Activated naive CD4-positive, alpha-beta T cell treated with anti-CD3 and anti-CD28 coated beads, Interleukin-2, amount 50 U/mL, for 24 hours (primary cell): ENCODE measurements around the gene DPH3.

Experiments
- H3K27ac Mint-ChIP-seq: one replicate; pipeline ENCODE4 v1.8.0; 2021; ENCODE audit warnings: mild to moderate bottlenecking, mixed read lengths
- H3K27me3 Mint-ChIP-seq: one replicate; pipeline ENCODE4 v1.8.0; 2021; ENCODE audit warnings: mixed read lengths
- H3K36me3 Mint-ChIP-seq: one replicate; pipeline ENCODE4 v1.8.0; 2021; ENCODE audit warnings: mixed read lengths
- H3K4me1 Mint-ChIP-seq: one replicate; pipeline ENCODE4 v1.8.0; 2021; ENCODE audit warnings: mixed read lengths
- H3K4me3 Mint-ChIP-seq: one replicate; pipeline ENCODE4 v1.8.0; 2021; ENCODE audit warnings: mild to moderate bottlenecking, mixed read lengths
- H3K9me3 Mint-ChIP-seq: one replicate; pipeline ENCODE4 v1.8.0; 2021; ENCODE audit warnings: mixed read lengths

DPH3 gene

DNA sequence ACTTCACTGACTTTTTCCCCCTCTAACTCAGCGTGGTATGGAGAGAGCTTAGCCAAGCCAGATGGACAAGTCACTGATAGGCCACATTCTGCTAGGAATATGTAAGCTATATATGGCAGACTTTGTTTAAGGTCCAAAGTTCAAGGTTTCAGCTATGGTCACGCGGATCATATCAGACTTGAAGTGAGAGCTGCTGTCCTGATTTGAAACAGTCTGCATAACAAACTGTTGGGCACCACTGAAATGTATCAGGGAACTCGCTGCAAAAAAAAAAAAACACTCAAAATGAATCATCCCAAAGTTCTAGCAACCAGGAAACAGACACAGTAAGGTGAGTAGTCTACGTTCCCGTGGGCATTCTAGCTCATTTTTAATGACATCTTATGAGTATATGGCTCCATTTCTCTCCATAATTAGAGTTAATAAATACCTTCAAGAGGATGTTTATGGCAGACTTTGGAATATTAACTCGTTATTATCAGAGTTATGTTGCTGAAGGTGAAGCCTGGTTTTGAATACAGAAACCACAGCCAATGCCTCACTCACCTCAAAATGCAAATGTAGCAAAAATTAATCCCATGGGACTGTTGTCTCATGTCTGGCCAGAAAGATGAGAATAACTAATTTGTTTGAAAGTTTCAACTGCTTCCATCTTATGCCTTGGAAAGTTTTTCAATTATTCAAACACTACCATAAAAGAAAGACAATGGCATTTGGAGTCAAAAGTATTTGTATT lies 12.3 kb downstream of the DPH3 start:
- no peak overlapping the region for H3K4me3 Mint-ChIP-seq
- no peaks in the 10 kb centered on the region for H3K9me3 Mint-ChIP-seq
- H3K27ac Mint-ChIP-seq = no peak overlapping the region
- H3K36me3 Mint-ChIP-seq = no peaks in the 10 kb centered on the region
- H3K27me3 Mint-ChIP-seq = no peaks in the 10 kb centered on the region
- H3K4me1 Mint-ChIP-seq = peaks cover 7% of the 10 kb centered on the region

DNA sequence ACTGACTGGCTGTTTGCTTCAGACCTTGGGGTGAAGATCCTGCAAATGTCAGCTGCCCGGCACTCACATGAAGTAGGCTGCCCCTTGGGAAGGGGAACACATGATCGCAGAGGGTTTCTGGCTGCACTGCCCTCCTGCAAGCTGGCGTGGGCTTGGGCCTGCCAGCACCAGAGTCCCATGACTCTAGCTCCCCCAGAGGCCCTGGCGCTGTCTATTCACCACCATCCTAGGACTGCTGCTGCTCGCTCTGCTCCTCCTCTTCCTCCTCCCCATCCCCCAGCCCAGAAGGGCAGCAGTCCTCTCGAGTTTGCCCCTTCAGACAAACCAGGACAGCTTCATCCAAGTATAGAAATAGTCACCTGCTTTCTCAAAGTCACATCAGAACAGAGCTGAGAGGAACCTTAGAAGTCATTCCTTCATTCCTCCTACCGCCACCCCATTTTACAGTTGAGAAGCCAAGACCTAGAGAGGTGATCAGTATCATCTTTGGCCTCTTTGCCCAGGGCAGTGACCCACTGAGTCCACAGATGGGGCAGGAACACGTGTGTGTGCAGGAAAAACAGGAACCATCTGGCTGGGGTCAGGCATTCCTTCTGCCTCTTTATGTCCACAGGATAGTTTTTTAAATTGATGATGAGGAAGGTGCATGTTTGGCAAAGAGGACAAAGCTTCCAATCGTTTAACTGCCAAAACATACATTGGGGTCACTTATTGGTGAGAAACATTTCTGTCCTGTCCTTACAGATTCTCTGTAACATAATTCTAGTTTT lies 13.2 kb downstream of the DPH3 start:
- Mint-ChIP-seq H3K36me3 (no peaks in the 10 kb centered on the region), H3K4me3 (no peak overlapping the region), H3K27me3 (no peaks in the 10 kb centered on the region), H3K9me3 (no peaks in the 10 kb centered on the region), H3K27ac (no peak overlapping the region), H3K4me1 (peaks cover 15% of the 10 kb centered on the region)

GRCh38 chr3:16249886-16250285 lies 14.9 kb downstream of the DPH3 start:
- no peaks in the 10 kb centered on the region for H3K36me3 Mint-ChIP-seq
- H3K9me3 Mint-ChIP-seq = no peaks in the 10 kb centered on the region
- H3K27me3 Mint-ChIP-seq = no peaks in the 10 kb centered on the region
- no peak overlapping the region for H3K27ac Mint-ChIP-seq
- no peak overlapping the region for H3K4me3 Mint-ChIP-seq
- peaks cover 11% of the 10 kb centered on the region for H3K4me1 Mint-ChIP-seq

- no peaks in the 10 kb centered on the region for H3K36me3 Mint-ChIP-seq
- peaks cover 8% of the 10 kb centered on the region for H3K4me1 Mint-ChIP-seq
- no peaks in the 10 kb centered on the region for H3K9me3 Mint-ChIP-seq
- no peak overlapping the region for H3K4me3 Mint-ChIP-seq
- H3K27me3 Mint-ChIP-seq = no peaks in the 10 kb centered on the region
- no peak overlapping the region for H3K27ac Mint-ChIP-seq
These were observed 15.4 kb downstream of the DPH3 start for GRCh38 chr3:16249336-16249735.

DNA sequence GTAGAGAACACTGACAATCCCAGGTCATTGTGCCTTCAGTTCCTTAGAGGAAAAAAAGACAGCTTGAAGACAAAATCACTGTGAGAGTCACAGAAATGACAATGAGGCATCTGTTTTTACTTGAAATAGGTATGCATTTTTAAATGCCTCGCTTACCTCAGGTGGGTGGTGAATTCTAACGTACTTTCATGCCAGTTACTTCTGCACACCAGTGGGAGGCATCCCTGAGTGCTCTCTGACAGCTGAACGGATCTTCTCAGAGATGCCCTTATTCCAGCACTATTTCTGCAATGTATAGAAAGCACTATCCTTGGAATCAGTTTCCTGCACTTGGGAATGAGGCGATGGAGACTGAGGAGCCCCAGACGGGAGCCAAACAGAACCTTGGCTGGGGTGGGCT lies 16.2 kb downstream of the DPH3 start:
- H3K27me3 Mint-ChIP-seq = no peaks in the 10 kb centered on the region
- no peaks in the 10 kb centered on the region for H3K36me3 Mint-ChIP-seq
- H3K4me3 Mint-ChIP-seq = no peak overlapping the region
- H3K4me1 Mint-ChIP-seq = peaks cover 8% of the 10 kb centered on the region
- H3K9me3 Mint-ChIP-seq = no peaks in the 10 kb centered on the region
- no peak overlapping the region for H3K27ac Mint-ChIP-seq

GRCh38 chr3:16247282-16248061 lies 17.3 kb downstream of the DPH3 start:
- Mint-ChIP-seq H3K36me3 (no peaks in the 10 kb centered on the region), H3K4me3 (no peak overlapping the region), H3K9me3 (no peaks in the 10 kb centered on the region), H3K27ac (no peak overlapping the region), H3K27me3 (no peaks in the 10 kb centered on the region), H3K4me1 (peaks cover 8% of the 10 kb centered on the region)

DNA sequence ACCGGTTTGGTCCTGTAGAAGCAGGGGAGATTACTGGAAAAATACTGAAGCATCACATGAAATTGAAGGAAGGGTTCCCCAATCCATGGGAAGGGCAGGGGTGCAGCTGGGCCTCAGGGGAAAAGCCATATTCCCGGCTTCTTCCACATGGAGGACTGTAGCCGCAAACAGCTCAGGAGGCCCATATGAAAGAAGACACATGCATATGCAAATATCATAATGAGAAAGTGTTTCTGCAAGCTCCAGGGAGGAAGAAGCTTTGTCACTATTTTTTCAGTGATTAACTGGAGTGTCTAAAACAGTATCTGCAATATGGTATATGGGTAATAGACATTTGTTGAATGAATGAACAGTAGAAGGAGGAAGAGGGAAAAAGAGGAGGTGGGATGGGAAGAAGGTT lies 19.1 kb downstream of the DPH3 start:
- Mint-ChIP-seq H3K27me3 (no peaks in the 10 kb centered on the region), H3K4me3 (no peak overlapping the region), H3K9me3 (no peaks in the 10 kb centered on the region), H3K36me3 (no peaks in the 10 kb centered on the region), H3K4me1 (peaks cover 8% of the 10 kb centered on the region), H3K27ac (no peak overlapping the region)

DNA sequence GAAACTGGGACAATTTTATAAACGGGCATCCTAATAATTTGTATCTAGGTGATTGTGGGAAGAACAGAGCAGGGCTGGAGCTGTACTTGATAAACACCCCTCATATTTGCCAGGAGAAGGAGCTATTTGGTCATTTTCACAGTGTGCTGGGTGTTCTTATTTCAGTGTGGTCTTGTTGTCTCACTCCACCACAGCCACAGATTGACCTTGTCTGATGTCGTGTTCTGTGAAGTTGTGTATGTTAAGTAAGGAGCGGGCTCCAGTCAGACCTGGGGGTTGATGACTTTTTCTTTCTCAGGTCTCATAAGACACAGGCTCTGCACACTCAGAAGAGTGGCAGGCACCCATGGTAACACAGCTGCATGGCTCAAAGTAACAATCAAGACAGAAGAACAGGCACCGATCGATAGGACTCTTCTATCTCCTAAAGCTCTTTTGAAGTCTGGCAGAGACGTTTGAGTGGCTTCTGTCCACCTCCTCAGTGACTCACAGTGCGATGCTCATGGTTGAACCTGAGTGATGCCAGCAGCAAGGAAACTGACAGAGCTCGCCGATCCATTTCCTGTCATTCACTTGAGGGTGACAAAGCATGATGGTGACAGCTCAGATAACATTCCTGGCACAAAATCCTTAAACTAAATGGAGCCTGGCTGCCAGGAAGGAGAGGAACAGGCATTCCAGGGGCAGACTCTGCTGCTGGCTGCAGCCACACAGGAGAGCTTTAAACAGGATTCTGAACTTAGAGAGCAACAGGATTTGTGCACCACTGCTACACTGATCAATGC lies 20.8 kb downstream of the DPH3 start:
- Mint-ChIP-seq H3K27me3 (no peaks in the 10 kb centered on the region), H3K4me3 (no peak overlapping the region), H3K27ac (no peak overlapping the region), H3K4me1 (peaks cover 8% of the 10 kb centered on the region), H3K36me3 (no peaks in the 10 kb centered on the region), H3K9me3 (no peaks in the 10 kb centered on the region)

DNA sequence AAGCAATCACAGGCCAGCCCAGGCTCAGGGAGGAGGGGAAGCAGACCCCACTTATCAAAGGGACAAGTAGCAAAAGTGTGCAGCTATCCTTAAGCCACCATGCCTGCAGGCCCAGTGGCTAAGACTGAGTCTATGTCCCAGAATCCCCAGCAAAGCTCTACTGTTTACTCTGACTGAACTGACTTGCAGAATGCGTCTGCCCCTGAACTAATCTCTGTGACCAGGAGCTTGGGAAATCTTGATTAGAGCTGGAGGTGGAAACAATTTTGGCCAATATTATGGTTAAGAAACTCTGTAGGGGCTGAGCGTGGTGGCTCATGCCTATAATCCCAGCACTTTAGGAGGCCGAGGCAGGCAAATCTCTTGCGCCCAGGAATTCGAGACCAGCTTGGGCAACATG lies 22.6 kb downstream of the DPH3 start:
- H3K36me3 Mint-ChIP-seq = no peaks in the 10 kb centered on the region
- H3K9me3 Mint-ChIP-seq = no peaks in the 10 kb centered on the region
- peaks cover 6% of the 10 kb centered on the region for H3K4me1 Mint-ChIP-seq
- H3K4me3 Mint-ChIP-seq = no peak overlapping the region
- H3K27ac Mint-ChIP-seq = no peak overlapping the region
- H3K27me3 Mint-ChIP-seq = no peaks in the 10 kb centered on the region

- Mint-ChIP-seq H3K36me3 (no peaks in the 10 kb centered on the region), H3K27ac (no peak overlapping the region)
These were observed 23.5 kb downstream of the DPH3 start for GRCh38 chr3:16241225-16241624.

DNA sequence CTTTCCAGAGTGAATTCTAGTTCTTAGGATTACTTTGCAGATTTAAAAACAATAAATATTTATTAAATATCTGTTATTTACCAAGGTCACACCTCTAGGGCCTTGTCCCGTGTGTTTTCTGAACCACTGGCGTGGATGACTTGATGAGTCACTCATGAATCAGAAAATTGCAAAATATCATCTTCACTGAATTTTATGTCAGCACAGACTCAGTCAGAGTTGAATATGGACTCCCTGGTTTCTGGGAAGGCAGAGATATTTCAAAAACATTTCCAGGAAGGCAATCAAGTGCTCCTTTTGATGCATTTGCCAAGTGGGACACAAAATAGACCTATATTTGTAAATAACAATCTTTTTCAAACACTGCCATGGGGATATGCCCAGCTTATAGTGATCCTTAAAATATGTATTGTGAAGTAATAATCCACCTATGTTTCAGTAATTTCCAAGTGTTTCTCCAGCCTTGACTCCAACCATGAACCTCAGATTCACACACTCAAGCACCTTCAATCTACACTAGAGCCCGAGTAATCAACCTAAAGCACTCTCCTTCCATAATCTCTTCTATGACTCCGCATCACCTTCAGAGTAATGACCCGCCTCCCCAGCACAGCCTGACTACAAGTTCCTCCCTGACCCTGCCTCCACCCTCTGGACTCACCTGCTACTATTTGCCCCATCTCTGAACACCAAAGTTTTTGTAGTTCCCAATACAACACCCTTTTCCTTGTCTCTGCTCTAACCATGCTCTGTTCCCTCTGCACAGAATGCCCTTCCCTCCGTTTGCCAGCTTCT lies 24.3 kb downstream of the DPH3 start:
- Mint-ChIP-seq H3K36me3 (no peaks in the 10 kb centered on the region), H3K27ac (no peak overlapping the region), H3K4me1 (no peaks in the 10 kb centered on the region), H3K27me3 (no peaks in the 10 kb centered on the region), H3K9me3 (no peaks in the 10 kb centered on the region), H3K4me3 (no peak overlapping the region)

More at GRCh38 chr3:16241225-16241624, 23.5 kb downstream of the DPH3 start:
- Mint-ChIP-seq H3K9me3 (no peaks in the 10 kb centered on the region), H3K27me3 (no peaks in the 10 kb centered on the region), H3K4me3 (no peak overlapping the region), H3K4me1 (no peaks in the 10 kb centered on the region)

- Mint-ChIP-seq H3K36me3 (no peaks in the 10 kb centered on the region), H3K27me3 (no peaks in the 10 kb centered on the region), H3K4me1 (no peaks in the 10 kb centered on the region), H3K9me3 (no peaks in the 10 kb centered on the region), H3K27ac (no peak overlapping the region), H3K4me3 (no peak overlapping the region)
These were observed 25.0 kb downstream of the DPH3 start for GRCh38 chr3:16239780-16240179.

DNA sequence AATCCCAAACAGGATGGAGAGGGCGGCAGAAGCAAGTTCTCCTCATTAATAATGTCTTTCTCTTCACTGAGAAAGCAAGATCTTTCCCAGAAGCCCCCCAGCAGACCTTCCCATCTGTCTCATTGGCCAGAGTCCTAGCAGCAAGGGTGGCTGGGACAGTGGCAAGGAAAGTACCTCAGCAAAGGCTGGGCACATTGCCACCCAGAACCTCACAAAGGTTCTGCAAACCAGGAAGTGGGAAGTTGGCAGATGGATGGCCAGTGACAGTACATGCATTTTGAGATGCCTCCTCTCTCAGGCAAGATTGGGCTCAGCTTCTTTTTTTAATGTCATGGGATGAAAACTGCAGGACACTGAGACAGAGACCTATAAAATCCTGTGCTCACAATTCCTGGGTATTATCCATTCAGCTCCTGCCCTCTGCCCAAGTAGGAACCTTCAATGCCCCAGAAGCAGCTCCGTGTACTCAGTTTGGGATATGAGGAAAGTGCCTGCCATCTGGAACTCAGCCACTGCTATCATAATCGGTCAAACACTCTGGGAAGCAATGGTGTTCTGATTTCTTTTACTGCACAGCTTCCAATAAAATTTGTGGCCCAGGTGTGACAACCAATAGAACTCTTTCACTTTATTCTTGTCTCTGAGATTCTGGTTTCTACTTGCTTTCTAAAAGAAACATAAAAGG lies 25.5 kb downstream of the DPH3 start:
- Mint-ChIP-seq H3K4me3 (no peak overlapping the region), H3K36me3 (no peaks in the 10 kb centered on the region), H3K4me1 (no peaks in the 10 kb centered on the region), H3K27me3 (no peaks in the 10 kb centered on the region), H3K9me3 (no peaks in the 10 kb centered on the region), H3K27ac (no peak overlapping the region)

DNA sequence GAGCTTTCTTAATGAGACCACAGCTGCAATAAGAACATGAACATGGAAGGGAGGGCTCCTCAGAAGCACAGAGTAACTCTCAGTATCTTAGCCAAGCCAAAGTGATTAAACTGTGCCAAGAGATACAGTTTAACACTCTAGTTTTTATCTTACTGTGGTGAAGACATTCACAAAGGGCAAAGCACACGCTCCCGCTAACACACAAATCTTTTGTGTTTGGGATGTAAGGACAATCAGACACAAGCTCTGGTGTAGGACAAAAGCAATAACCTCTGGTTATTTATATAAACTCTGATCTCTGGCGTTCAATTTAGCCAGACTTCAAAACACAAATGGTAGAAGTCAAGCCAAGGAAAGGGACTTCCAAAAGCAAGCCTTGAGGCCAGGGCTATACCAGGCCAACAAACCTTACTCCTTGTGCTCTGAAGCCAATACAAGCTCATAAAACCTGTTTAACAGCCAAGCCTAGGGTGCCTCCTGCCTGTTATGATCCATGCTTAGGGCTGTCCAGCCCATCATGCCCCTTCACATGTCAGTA lies 27.8 kb downstream of the DPH3 start:
- peaks cover 3% of the 10 kb centered on the region for H3K27me3 Mint-ChIP-seq
- no peak overlapping the region for H3K27ac Mint-ChIP-seq
- H3K4me1 Mint-ChIP-seq = no peaks in the 10 kb centered on the region

More for the DNA sequence above, 27.8 kb downstream of the DPH3 start:
- Mint-ChIP-seq H3K36me3 (no peaks in the 10 kb centered on the region), H3K4me3 (no peak overlapping the region), H3K9me3 (no peaks in the 10 kb centered on the region)
